ENCODE results near the gene ROPN1. TPM values are rescaled to one million over a fixed set of nuclear protein-coding genes. Genes with fewer than 3 reads are reported as not detected.
"Not testable (repeated sequence)": the region's sequence is repeated elsewhere in the genome, so short reads cannot be mapped to it uniquely, and the experiment has no call there.

Gene ROPN1
- total RNA-seq, 1 donor, result under 0.01 TPM

DNA sequence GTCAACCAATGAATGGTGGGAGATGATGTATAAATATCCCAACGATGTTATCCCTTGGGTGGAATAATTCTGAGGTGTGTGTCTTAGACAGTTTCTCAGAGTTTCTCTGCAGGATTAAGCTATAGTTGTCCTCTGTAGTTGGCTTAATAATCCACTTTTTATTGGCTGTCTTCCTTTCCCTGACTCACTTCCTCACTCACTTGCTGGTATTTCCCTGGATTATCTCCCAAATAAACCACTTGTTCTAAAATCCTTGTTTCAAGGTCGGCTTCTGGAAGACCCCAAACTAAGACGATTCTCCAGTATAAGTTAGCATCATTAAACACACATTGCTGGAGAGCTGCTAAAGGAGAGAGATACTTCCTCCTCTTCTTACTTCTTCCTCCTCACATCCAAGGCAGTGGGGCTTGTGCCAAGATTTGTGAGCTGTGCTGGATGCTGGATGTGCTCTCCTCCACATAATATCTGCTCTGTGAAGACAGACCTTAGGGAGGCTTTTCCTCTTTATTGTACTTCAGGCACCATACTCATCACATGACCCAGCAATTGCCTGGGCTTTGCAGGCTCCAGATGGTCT lies 22.5 kb upstream of the ROPN1 start:
- no peak overlapping the region for H3K4me3 ChIP-seq (ENCODE audit: low read depth, low read length)
- TF ChIP-seq, protein P1, sequence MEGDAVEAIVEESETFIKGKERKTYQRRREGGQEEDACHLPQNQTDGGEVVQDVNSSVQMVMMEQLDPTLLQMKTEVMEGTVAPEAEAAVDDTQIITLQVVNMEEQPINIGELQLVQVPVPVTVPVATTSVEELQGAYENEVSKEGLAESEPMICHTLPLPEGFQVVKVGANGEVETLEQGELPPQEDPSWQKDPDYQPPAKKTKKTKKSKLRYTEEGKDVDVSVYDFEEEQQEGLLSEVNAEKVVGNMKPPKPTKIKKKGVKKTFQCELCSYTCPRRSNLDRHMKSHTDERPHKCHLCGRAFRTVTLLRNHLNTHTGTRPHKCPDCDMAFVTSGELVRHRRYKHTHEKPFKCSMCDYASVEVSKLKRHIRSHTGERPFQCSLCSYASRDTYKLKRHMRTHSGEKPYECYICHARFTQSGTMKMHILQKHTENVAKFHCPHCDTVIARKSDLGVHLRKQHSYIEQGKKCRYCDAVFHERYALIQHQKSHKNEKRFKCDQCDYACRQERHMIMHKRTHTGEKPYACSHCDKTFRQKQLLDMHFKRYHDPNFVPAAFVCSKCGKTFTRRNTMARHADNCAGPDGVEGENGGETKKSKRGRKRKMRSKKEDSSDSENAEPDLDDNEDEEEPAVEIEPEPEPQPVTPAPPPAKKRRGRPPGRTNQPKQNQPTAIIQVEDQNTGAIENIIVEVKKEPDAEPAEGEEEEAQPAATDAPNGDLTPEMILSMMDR (IDR thresholded peaks at IDR 0.05; ENCODE audit: insufficient read depth, low read depth, low read length), result no peak
- DNase-seq (ENCODE audit: low read depth), result no peak

DNA sequence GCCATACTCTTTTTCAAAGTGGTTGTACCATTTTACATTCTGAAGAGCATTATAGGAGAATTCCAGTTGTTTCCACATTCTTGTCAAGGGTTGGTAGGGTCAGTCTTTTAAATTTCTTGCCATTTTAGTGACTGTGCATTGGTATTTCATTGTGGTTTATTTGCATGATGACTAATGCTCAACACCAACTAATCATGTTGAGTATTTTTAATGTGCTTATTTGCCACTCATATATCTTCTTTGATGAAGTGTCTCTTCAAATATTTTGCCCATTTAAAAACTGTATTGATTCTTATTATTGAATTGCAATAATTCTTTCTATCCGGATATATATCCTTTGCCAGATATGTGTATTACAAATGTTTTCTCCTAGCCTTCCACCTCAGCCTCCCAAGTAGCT lies 16.4 kb upstream of the ROPN1 start:
- DNase-seq (ENCODE audit: low read depth); H3K4me3 ChIP-seq (ENCODE audit: low read depth, low read length): not testable (repeated sequence)

DNA sequence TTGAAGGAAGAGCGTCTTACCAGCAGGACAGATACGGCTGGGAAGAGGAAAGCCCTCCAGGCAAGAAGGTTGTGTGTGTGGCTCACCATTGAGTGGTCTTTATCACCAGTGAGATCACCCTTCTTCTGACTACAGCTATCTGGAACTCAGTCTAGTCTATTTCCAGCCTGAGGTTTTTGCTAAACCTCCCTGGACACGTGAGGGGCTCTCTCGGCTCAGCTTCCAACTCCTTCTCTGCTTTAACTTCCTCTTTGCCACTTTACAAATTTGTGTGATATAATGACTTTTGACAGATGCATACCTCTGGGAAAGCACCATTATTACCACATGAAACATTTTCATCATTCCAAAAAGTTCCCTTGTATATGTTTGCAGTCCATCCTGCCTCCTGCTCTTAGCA lies 15.3 kb upstream of the ROPN1 start:
- TF ChIP-seq, protein P1 (IDR thresholded peaks at IDR 0.05; ENCODE audit: insufficient read depth, low read depth, low read length), result no peak
- no peak overlapping the region for H3K4me3 ChIP-seq (ENCODE audit: low read depth, low read length)
- DNase-seq (ENCODE audit: low read depth), result no peak

DNA sequence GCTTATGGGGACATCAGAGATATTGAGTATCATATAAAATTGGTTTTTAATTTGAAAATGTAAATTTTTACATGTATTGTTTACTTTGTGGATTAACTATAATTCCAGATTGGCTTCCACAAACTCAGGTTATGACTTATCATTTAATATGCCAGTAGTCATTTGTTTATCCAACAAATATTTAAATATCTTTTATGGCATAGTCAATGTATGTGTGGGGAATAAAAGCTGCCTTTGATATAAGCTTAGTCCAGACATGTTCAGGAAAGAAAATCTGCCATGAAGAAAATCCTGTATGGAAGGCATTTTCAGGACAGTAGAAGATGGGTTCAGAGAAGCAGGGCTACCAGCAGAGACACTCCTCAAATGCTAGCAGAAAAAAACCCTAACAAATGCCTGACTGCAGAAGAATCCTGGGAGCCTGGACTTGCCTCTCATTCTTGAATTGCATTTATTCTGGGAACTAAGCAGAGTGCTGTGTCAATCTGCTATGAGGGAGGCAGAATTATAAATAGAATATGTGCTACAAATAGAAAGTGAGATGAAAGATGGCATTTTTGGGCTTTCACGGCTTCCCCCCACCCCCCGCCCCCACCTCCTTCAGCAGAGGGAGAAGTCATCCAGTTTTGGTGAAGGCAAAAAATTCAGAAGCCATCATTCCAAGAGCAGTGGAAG lies 10.6 kb upstream of the ROPN1 start:
- not testable (repeated sequence) for H3K4me3 ChIP-seq (ENCODE audit: low read depth, low read length); DNase-seq (ENCODE audit: low read depth)

DNA sequence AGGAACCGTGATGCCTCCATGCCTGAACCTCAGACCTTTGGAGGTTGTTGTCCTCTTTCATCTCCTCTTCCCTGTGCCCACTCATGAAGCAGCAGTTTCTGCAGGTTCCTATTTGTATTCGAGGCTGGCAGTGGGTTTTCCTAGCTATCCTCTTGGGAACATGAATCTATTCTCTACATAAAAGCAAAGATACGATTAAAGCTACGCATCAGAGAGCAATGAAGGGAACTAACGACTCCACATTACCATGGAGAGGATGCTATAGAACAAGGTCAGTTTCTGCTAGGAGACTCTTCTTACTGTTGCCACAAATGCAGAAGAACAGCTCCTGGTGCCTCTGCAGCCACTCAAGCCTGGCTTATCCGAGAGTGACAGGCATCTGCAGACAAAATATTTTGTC lies 9.4 kb upstream of the ROPN1 start:
- H3K4me3 ChIP-seq (ENCODE audit: low read depth, low read length); DNase-seq (ENCODE audit: low read depth): not testable (repeated sequence)

DNA sequence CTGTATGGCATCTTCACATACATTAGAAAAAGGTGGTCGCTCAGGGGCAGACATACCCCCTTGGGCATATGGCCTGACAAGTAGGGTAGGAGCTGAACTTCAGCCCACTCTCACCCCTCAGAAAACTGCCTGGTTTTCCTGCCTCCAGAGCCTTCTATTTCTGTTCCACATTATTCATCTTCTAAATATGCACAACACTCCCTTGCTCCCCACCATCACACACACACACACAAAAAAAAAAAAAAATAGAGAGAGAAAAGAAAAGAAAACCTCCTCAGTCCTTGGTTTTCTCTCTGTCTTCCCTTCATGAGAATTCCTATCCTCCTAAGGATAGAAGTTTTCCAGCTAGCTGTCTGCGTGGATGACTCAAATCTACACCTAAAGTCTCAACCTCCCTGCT lies 5.6 kb upstream of the ROPN1 start:
- no peak for DNase-seq (ENCODE audit: low read depth)
- H3K4me3 ChIP-seq (ENCODE audit: low read depth, low read length), result no peak overlapping the region
- TF ChIP-seq, protein P1 (IDR thresholded peaks at IDR 0.05; ENCODE audit: insufficient read depth, low read depth, low read length), result no peak

DNA sequence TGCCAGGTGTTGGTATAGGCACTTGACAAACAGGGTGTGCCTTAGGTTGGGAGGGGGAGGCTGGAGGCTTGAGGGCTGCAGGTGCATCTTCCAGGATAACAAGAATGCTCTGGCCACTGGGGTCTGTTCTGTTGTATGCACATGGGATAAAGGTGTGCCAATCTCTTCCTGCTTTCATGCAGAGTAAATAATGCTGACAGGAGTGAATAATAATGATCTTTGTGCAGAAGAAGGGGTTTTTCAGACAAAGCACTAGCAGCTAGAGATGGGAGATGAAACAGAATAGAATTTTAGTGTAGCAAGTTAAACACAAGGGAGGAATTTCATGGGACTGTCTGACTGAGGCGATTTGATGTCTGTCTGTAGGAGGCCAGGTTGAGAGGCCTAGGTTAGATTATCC lies 1.9 kb upstream of the ROPN1 start:
- H3K4me3 ChIP-seq (ENCODE audit: low read depth, low read length), result no peak overlapping the region
- TF ChIP-seq, protein P1 (IDR thresholded peaks at IDR 0.05; ENCODE audit: insufficient read depth, low read depth, low read length), result no peak
- DNase-seq (ENCODE audit: low read depth), result no peak

DNA sequence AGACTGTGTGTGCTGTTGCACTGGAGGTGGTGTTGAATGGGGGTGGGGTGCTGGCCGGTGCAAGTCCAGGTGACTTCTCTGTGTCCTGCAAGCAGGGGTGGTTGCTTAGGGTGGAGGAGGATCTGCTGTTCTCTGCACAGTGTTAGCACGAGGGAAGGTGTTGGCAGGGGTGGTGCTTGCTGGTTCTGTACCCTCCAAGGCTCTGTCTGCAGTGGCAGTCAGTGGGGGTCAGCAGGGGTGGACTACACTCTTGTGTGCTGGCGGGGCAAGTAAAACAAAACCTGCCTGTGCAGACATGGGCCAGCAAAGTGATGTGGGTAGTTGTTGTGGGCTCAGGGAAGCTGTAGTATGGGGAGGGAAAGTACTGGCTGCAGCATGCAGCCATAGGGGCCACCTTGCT lies 5.5 kb downstream of the ROPN1 start:
- no peak for DNase-seq (ENCODE audit: low read depth)
- no peak overlapping the region for H3K4me3 ChIP-seq (ENCODE audit: low read depth, low read length)
- TF ChIP-seq, protein P1 (IDR thresholded peaks at IDR 0.05; ENCODE audit: insufficient read depth, low read depth, low read length), result no peak
